HEK293 (cell line): ENCODE data around the gene PCDHB8.
"Not testable (repeated sequence)": the region's sequence is repeated elsewhere in the genome, so short reads cannot be mapped to it uniquely, and the experiment has no call there.

Experiments
- ATF2 ChIP-seq: fragments of 450-650 bp; formaldehyde crosslinking; IDR thresholded peaks from 2 replicates; pipeline ENCODE4 v1.5.1; 2016; ENCODE audit warnings: missing biosample characterization, missing genetic modification characterization, low read depth
- BCL11B ChIP-seq: fragments of 450-650 bp; formaldehyde crosslinking; IDR thresholded peaks from 2 replicates; pipeline ENCODE4 v1.5.1; 2016; ENCODE audit warnings: low read depth, missing biosample characterization, missing genetic modification characterization
- CTCF ChIP-seq: fragments of 450-650 bp; formaldehyde crosslinking; IDR thresholded peaks from 2 replicates; pipeline ENCODE4 v1.5.1; 2016; ENCODE audit warnings: missing biosample characterization, missing genetic modification characterization
- ELK4 ChIP-seq: IDR thresholded peaks from 2 replicates; pipeline ENCODE4 v1.6.1; 2011; ENCODE audit warnings: mild to moderate bottlenecking, low read depth, low read length, borderline replicate concordance
- MZF1 ChIP-seq: fragments of 450-650 bp; formaldehyde crosslinking; IDR thresholded peaks from 2 replicates; pipeline ENCODE4 v1.5.1; 2017; ENCODE audit warnings: missing biosample characterization, missing genetic modification characterization, borderline replicate concordance
- REST ChIP-seq: fragments of 450-650 bp; formaldehyde crosslinking; IDR thresholded peaks from 2 replicates; pipeline ENCODE4 v1.5.1; 2016; ENCODE audit warnings: missing biosample characterization, missing genetic modification characterization
- ZBTB49 ChIP-seq: fragments of 450-650 bp; formaldehyde crosslinking; IDR thresholded peaks from 2 replicates; pipeline ENCODE4 v1.5.1; 2016; ENCODE audit warnings: missing biosample characterization, missing genetic modification characterization, low read depth
- ZNF114 ChIP-seq: fragments of 450-650 bp; formaldehyde crosslinking; IDR thresholded peaks from 2 replicates; pipeline ENCODE4 v1.5.0; 2017; ENCODE audit warnings: missing biosample characterization, missing genetic modification characterization
- ZNF121 ChIP-seq: fragments of 450-650 bp; formaldehyde crosslinking; IDR thresholded peaks from 2 replicates; pipeline ENCODE4 v1.5.1; 2016; ENCODE audit warnings: missing biosample characterization, missing genetic modification characterization
- ZNF239 ChIP-seq: fragments of 450-650 bp; formaldehyde crosslinking; IDR thresholded peaks from 2 replicates; pipeline ENCODE4 v1.5.1; 2016; ENCODE audit warnings: missing biosample characterization, missing genetic modification characterization
- ZNF518A ChIP-seq: fragments of 450-650 bp; formaldehyde crosslinking; conservative IDR thresholded peaks from 2 replicates; pipeline ENCODE4 v1.5.1; 2016; ENCODE audit warnings: low read depth, missing biosample characterization, missing genetic modification characterization
- ZNF558 ChIP-seq: fragments of 450-650 bp; formaldehyde crosslinking; IDR thresholded peaks from 2 replicates; pipeline ENCODE4 v1.5.1; 2016; ENCODE audit warnings: missing biosample characterization, missing genetic modification characterization
- ZNF580 ChIP-seq: fragments of 450-650 bp; formaldehyde crosslinking; IDR thresholded peaks from 2 replicates; pipeline ENCODE4 v1.5.1; 2016; ENCODE audit warnings: missing biosample characterization, missing genetic modification characterization
- ZSCAN30 ChIP-seq: fragments of 450-650 bp; IDR thresholded peaks from 2 replicates; pipeline ENCODE4 v1.5.1; 2018; ENCODE audit warnings: missing biosample characterization, mild to moderate bottlenecking, missing genetic modification characterization, moderate library complexity

GRCh38 chr5:141179371-141179770, 1.8 kb downstream of the PCDHB8 start:
- TF ChIP-seq ELK4; ZBTB49 (tag by site-specific recombination); ZNF558 (tag by site-specific recombination); CTCF (tag by site-specific recombination); REST; MZF1; ZNF239; ZSCAN30; BCL11B (tag by site-specific recombination); ATF2 (tag by site-specific recombination); ZNF580; ZNF114 (tag by site-specific recombination); ZNF121 (tag by site-specific recombination); ZNF518A (tag by site-specific recombination): not testable (repeated sequence)
